Neural cell (in vitro differentiated cells): ENCODE measurements around the gene PGAP6. TPM values are rescaled to one million over a fixed set of nuclear protein-coding genes. Genes with fewer than 3 reads are reported as not detected.

ENCODE experiments used
- H2AFZ ChIP-seq: fragments of 200-600, 300-800 bp; sonication (generic), shearing (Covaris generic); 2 replicates; pipeline ENCODE4 v1.6.0; 2014; ENCODE audit warnings: low read depth, mild to moderate bottlenecking, antibody characterized with exemption, low read length, moderate library complexity
- H3F3A ChIP-seq: fragments of 200-600 bp; shearing (Covaris generic); 2 replicates; pipeline ENCODE4 v1.6.1; 2016; ENCODE audit warnings: mild to moderate bottlenecking, moderate library complexity, mixed read lengths, antibody characterized with exemption, low read length; ENCODE audit not compliant: insufficient read depth, poor library complexity, severe bottlenecking
- H3K27ac ChIP-seq: fragments of 200-600, 300-800 bp; sonication (generic), shearing (Covaris generic); 2 replicates; pipeline ENCODE4 v1.5.1; 2014; ENCODE audit warnings: mild to moderate bottlenecking, low read length, moderate library complexity
- H3K27me3 ChIP-seq: fragments of 300-800, 200-600 bp; sonication (generic), shearing (Covaris generic); 2 replicates; pipeline ENCODE4 v1.6.0; 2014; ENCODE audit warnings: mild to moderate bottlenecking, low read depth, low read length, moderate library complexity; ENCODE audit not compliant: insufficient read depth
- H3K36me3 ChIP-seq: fragments of 300-800, 200-600 bp; sonication (generic), shearing (Covaris generic); 2 replicates; pipeline ENCODE4 v1.5.1; 2014; ENCODE audit warnings: mild to moderate bottlenecking, antibody characterized with exemption, low read length, moderate library complexity; ENCODE audit not compliant: insufficient read depth
- H3K4me2 ChIP-seq: fragments of 300-800, 200-600 bp; sonication (generic), shearing (Covaris generic); 2 replicates; pipeline ENCODE4 v1.6.0; 2014; ENCODE audit warnings: mild to moderate bottlenecking, low read length
- H3K4me3 ChIP-seq: fragments of 300-800, 200-600 bp; sonication (generic), shearing (Covaris generic); 2 replicates; pipeline ENCODE4 v1.5.1; 2014; ENCODE audit warnings: mild to moderate bottlenecking, low read length, moderate library complexity
- H3K79me2 ChIP-seq: fragments of 200-600 bp; shearing (Covaris generic); replicated peaks from 2 replicates; pipeline ENCODE4 v1.6.0; 2014; ENCODE audit warnings: mild to moderate bottlenecking, low read length, moderate library complexity; ENCODE audit not compliant: insufficient read depth
- H3K9ac ChIP-seq: fragments of 300-800, 200-600 bp; sonication (generic), shearing (Covaris generic); 2 replicates; pipeline ENCODE4 v1.6.1; 2016; ENCODE audit warnings: mild to moderate bottlenecking, low read length, mixed read lengths
- H3K9me2 ChIP-seq: fragments of 200-600 bp; shearing (Covaris generic); 2 replicates; pipeline ENCODE4 v1.6.1; 2016; ENCODE audit warnings: mild to moderate bottlenecking, low read length, mixed read lengths; ENCODE audit not compliant: insufficient read depth
- H3K9me3 ChIP-seq: fragments of 200-600, 300-800 bp; sonication (generic), shearing (Covaris generic); 2 replicates; pipeline ENCODE4 v1.6.1; 2016; ENCODE audit warnings: mild to moderate bottlenecking, mixed run types, low read length, moderate library complexity, mixed read lengths
- H4K20me1 ChIP-seq: fragments of 200-600 bp; shearing (Covaris generic); 2 replicates; pipeline ENCODE4 v1.6.1; 2016; ENCODE audit warnings: mild to moderate bottlenecking, mixed run types; ENCODE audit not compliant: insufficient read depth
- CTCF ChIP-seq: fragments of 450-650 bp; IDR thresholded peaks from 2 replicates; pipeline ENCODE4 v1.5.1; 2014; ENCODE audit warnings: antibody characterized with exemption, mild to moderate bottlenecking, moderate library complexity; ENCODE audit not compliant: poor library complexity, severe bottlenecking
- EP300 ChIP-seq: fragments of 450-650 bp; conservative IDR thresholded peaks from 2 replicates; pipeline ENCODE4 v1.6.1; 2014; ENCODE audit warnings: antibody characterized with exemption, mild to moderate bottlenecking, moderate library complexity; ENCODE audit not compliant: poor library complexity, severe bottlenecking
- EZH2 ChIP-seq: fragments of 200-600, 300-800 bp; shearing (Covaris generic), sonication (generic); IDR thresholded peaks from 2 replicates; pipeline ENCODE4 v1.6.1; 2014; ENCODE audit warnings: antibody characterized with exemption, low read length, borderline replicate concordance, mild to moderate bottlenecking; ENCODE audit not compliant: insufficient read depth, poor library complexity, severe bottlenecking
- MXI1 ChIP-seq: fragments of 450-650 bp; conservative IDR thresholded peaks from 2 replicates; pipeline ENCODE4 v1.6.1; 2014; ENCODE audit warnings: antibody characterized with exemption, mild to moderate bottlenecking; ENCODE audit not compliant: poor library complexity, severe bottlenecking
- POLR2AphosphoS5 ChIP-seq: IDR thresholded peaks from 2 replicates; pipeline ENCODE4 v1.6.1; 2012
- RAD21 ChIP-seq: fragments of 450-650 bp; conservative IDR thresholded peaks from 2 replicates; pipeline ENCODE4 v1.6.1; 2014; ENCODE audit warnings: antibody characterized with exemption, mild to moderate bottlenecking, moderate library complexity
- REST ChIP-seq: IDR thresholded peaks from 2 replicates; pipeline ENCODE4 v1.6.1; 2012; ENCODE audit warnings: borderline replicate concordance
- SMC3 ChIP-seq: fragments of 450-650 bp; conservative IDR thresholded peaks from 2 replicates; pipeline ENCODE4 v1.6.1; 2014; ENCODE audit warnings: antibody characterized with exemption, mild to moderate bottlenecking, moderate library complexity; ENCODE audit not compliant: poor library complexity
- TAF1 ChIP-seq: IDR thresholded peaks from 2 replicates; pipeline ENCODE4 v1.6.1; 2012; ENCODE audit warnings: low read depth
- polyA plus RNA-seq: library from polyadenylated mRNA; depleted of rRNA; stranded (reverse); fragments of >200 nt; gene quantifications from 2 replicates; pipeline ENCODE4 v1.2.3, GENCODE V29; 2014

The PGAP6 gene
- polyA plus RNA-seq, 1 donor from 2014 or later = 47.3 TPM

GRCh38 chr16:322476-323143 lies 59.2 kb downstream of the PGAP6 start:
- TF ChIP-seq RAD21 = no peak
- no peak for TF ChIP-seq EZH2
- no peak for TF ChIP-seq CTCF
- no peak for TF ChIP-seq MXI1
- no peak for TF ChIP-seq POLR2AphosphoS5
- TF ChIP-seq REST = no peak
- TF ChIP-seq TAF1 = no peak
- TF ChIP-seq SMC3 = no peak
- TF ChIP-seq EP300 = no peak
- Histone ChIP-seq H3K36me3 (no peaks in the 10 kb centered on the region), H3K9me3 (no peaks in the 10 kb centered on the region), H3K4me3 (no peak overlapping the region), H3K27ac (no peak overlapping the region), H3F3A (no peaks in the 10 kb centered on the region), H3K9me2 (no peaks in the 10 kb centered on the region), H3K9ac (no peak overlapping the region), H4K20me1 (no peaks in the 10 kb centered on the region), H2AFZ (no peak overlapping the region), H3K27me3 (no peaks in the 10 kb centered on the region), H3K4me2 (no peak overlapping the region), H3K79me2 (peaks cover 4% of the 10 kb centered on the region)

- Histone ChIP-seq H3K27ac (no peak overlapping the region), H3K79me2 (peaks cover 4% of the 10 kb centered on the region), H3K27me3 (no peaks in the 10 kb centered on the region), H3K4me2 (no peak overlapping the region), H2AFZ (no peak overlapping the region), H3K36me3 (no peaks in the 10 kb centered on the region), H3K9me2 (no peaks in the 10 kb centered on the region), H3K4me3 (no peak overlapping the region), H3K9ac (no peak overlapping the region), H3K9me3 (no peaks in the 10 kb centered on the region), H3F3A (no peaks in the 10 kb centered on the region), H4K20me1 (no peaks in the 10 kb centered on the region)
- TF ChIP-seq EZH2 (no peak), TAF1 (no peak), REST (no peak), MXI1 (no peak), SMC3 (no peak), POLR2AphosphoS5 (no peak), CTCF (no peak), RAD21 (no peak), EP300 (no peak)
Observed at GRCh38 chr16:321532-321931, 60.2 kb downstream of the PGAP6 start.
